Activated naive CD4-positive, alpha-beta T cell treated with anti-CD3 and anti-CD28 coated beads for 36 hours (primary cell): ENCODE data around the gene SLFN14. TPM values are rescaled to one million over a fixed set of nuclear protein-coding genes. Genes with fewer than 3 reads are reported as not detected.

ENCODE experiments used
- CTCF ChIA-PET: fragments of 350-600 bp; sonication (Branson Sonifier 250); formaldehyde crosslinking; loops from one replicate; lab custom pipeline; 2021; ENCODE audit warnings: antibody characterized with exemption; lab: Charles Lee
- DNase-seq: peaks from one replicate; pipeline ENCODE4 v3.0.0-alpha.2; 2020
- H3K27ac Mint-ChIP-seq: one replicate; pipeline ENCODE4 v1.8.0; 2021; ENCODE audit warnings: mild to moderate bottlenecking, mixed read lengths
- H3K27me3 Mint-ChIP-seq: one replicate; pipeline ENCODE4 v1.8.0; 2021; ENCODE audit warnings: low read depth, mixed read lengths
- H3K36me3 Mint-ChIP-seq: one replicate; pipeline ENCODE4 v1.8.0; 2021; ENCODE audit warnings: low read depth, mixed read lengths
- H3K4me1 Mint-ChIP-seq: one replicate; pipeline ENCODE4 v1.8.0; 2021; ENCODE audit warnings: low read depth, mixed read lengths
- H3K4me3 Mint-ChIP-seq: one replicate; pipeline ENCODE4 v1.8.0; 2021; ENCODE audit warnings: mild to moderate bottlenecking, moderate library complexity, mixed read lengths
- H3K9me3 Mint-ChIP-seq: one replicate; pipeline ENCODE4 v1.8.0; 2021; ENCODE audit warnings: mixed read lengths
- intact Hi-C: fragments of 100-400 bp; cut with micrococcal nuclease; formaldehyde crosslinking; loops from one replicate; pipeline ENCODE4 v1.15.1; 2023
- total RNA-seq, 2 experiments: library from RNA; stranded (reverse); gene quantifications; one replicate each; pipeline ENCODE4 v1.2.3, GENCODE V29; 2021

Gene SLFN14
- total RNA-seq, 2 experiments from 2014 or later = not detected

- DNase-seq = no peak
- intact Hi-C loops = no loop called here
- no peak overlapping the region for H3K27ac Mint-ChIP-seq
- H3K9me3 Mint-ChIP-seq = no peaks in the 10 kb centered on the region
- no peaks in the 10 kb centered on the region for H3K27me3 Mint-ChIP-seq
- H3K4me3 Mint-ChIP-seq = no peak overlapping the region
- H3K36me3 Mint-ChIP-seq = no peaks in the 10 kb centered on the region
- CTCF ChIA-PET = interaction anchor here (0.7 to 0.9 kb wide), 3 partner anchors 159 to 245 kb away, joined by 3 to 4 read pairs (median 4); no protein-coding TSS in a partner anchor
- peaks cover 3% of the 10 kb centered on the region for H3K4me1 Mint-ChIP-seq
These were observed 3.3 kb downstream of the SLFN14 start for GRCh38 chr17:35557353-35557752.

GRCh38 chr17:35555691-35556090, 4.9 kb downstream of the SLFN14 start:
- H3K36me3 Mint-ChIP-seq = no peaks in the 10 kb centered on the region
- no peak overlapping the region for H3K4me3 Mint-ChIP-seq
- H3K27ac Mint-ChIP-seq = no peak overlapping the region
- H3K9me3 Mint-ChIP-seq = no peaks in the 10 kb centered on the region
- peaks cover 1% of the 10 kb centered on the region for H3K4me1 Mint-ChIP-seq
- DNase-seq = peak; percentile 39
- intact Hi-C loops = loop anchor here (2.0 kb wide), 1 partner anchor 191 kb away; no protein-coding TSS in a partner anchor
- CTCF ChIA-PET = interaction anchor here (1.0 kb wide), 1 partner anchor 192 kb away, joined by 3 read pairs; no protein-coding TSS in a partner anchor
- no peaks in the 10 kb centered on the region for H3K27me3 Mint-ChIP-seq

- H3K36me3 Mint-ChIP-seq = no peaks in the 10 kb centered on the region
- no peaks in the 10 kb centered on the region for H3K4me1 Mint-ChIP-seq
- intact Hi-C loops = loop anchor here (2.0 kb wide), 1 partner anchor 192 kb away; no protein-coding TSS in a partner anchor
- DNase-seq = peak; percentile 26
- H3K27ac Mint-ChIP-seq = no peak overlapping the region
- CTCF ChIA-PET = interaction anchor here (1.1 kb wide), 1 partner anchor 12 kb away, joined by 5 read pairs; no protein-coding TSS in a partner anchor
- no peak overlapping the region for H3K4me3 Mint-ChIP-seq
- H3K9me3 Mint-ChIP-seq = no peaks in the 10 kb centered on the region
- H3K27me3 Mint-ChIP-seq = no peaks in the 10 kb centered on the region
These were observed 6.0 kb downstream of the SLFN14 start for GRCh38 chr17:35554668-35555067.

GRCh38 chr17:35553310-35553709, 7.3 kb downstream of the SLFN14 start:
- H3K27me3 Mint-ChIP-seq = no peaks in the 10 kb centered on the region
- CTCF ChIA-PET = no interaction called here
- H3K4me1 Mint-ChIP-seq = peaks cover 8% of the 10 kb centered on the region
- H3K4me3 Mint-ChIP-seq = no peak overlapping the region
- H3K9me3 Mint-ChIP-seq = no peaks in the 10 kb centered on the region
- intact Hi-C loops = no loop called here
- DNase-seq = no peak
- H3K27ac Mint-ChIP-seq = no peak overlapping the region
- H3K36me3 Mint-ChIP-seq = no peaks in the 10 kb centered on the region

- intact Hi-C loops = no loop called here
- Mint-ChIP-seq H3K36me3 (no peaks in the 10 kb centered on the region), H3K4me3 (no peak overlapping the region), H3K4me1 (peaks cover 26% of the 10 kb centered on the region), H3K27ac (no peak overlapping the region), H3K9me3 (no peaks in the 10 kb centered on the region), H3K27me3 (no peaks in the 10 kb centered on the region)
- CTCF ChIA-PET = no interaction called here
- no peak for DNase-seq
These were observed 11.6 kb downstream of the SLFN14 start for GRCh38 chr17:35548978-35549377.

GRCh38 chr17:35548208-35548810, 12.3 kb downstream of the SLFN14 start:
- Mint-ChIP-seq H3K4me3 (no peak overlapping the region), H3K27ac (no peak overlapping the region), H3K27me3 (no peaks in the 10 kb centered on the region), H3K9me3 (no peaks in the 10 kb centered on the region), H3K4me1 (peaks cover 29% of the 10 kb centered on the region), H3K36me3 (no peaks in the 10 kb centered on the region)
- DNase-seq = no peak
- CTCF ChIA-PET = interaction anchor here (0.9 kb wide), 1 partner anchor 9 kb away, joined by 5 read pairs; no protein-coding TSS in a partner anchor
- intact Hi-C loops = no loop called here

- DNase-seq = no peak
- no peak overlapping the region for H3K4me3 Mint-ChIP-seq
- H3K36me3 Mint-ChIP-seq = no peaks in the 10 kb centered on the region
- CTCF ChIA-PET = no interaction called here
- no peaks in the 10 kb centered on the region for H3K27me3 Mint-ChIP-seq
- no peak overlapping the region for H3K27ac Mint-ChIP-seq
- intact Hi-C loops = no loop called here
- peaks cover 35% of the 10 kb centered on the region for H3K4me1 Mint-ChIP-seq
- no peaks in the 10 kb centered on the region for H3K9me3 Mint-ChIP-seq
These were observed 14.1 kb downstream of the SLFN14 start for GRCh38 chr17:35546487-35546886.

GRCh38 chr17:35545150-35545549, 15.5 kb downstream of the SLFN14 start:
- no peaks in the 10 kb centered on the region for H3K36me3 Mint-ChIP-seq
- CTCF ChIA-PET = interaction anchor here (4.1 kb wide), 1 partner anchor 232 kb away, joined by 21 read pairs; no protein-coding TSS in a partner anchor
- DNase-seq = no peak
- no peak overlapping the region for H3K27ac Mint-ChIP-seq
- intact Hi-C loops = no loop called here
- H3K9me3 Mint-ChIP-seq = no peaks in the 10 kb centered on the region
- H3K4me3 Mint-ChIP-seq = no peak overlapping the region
- H3K4me1 Mint-ChIP-seq = peaks cover 39% of the 10 kb centered on the region
- no peaks in the 10 kb centered on the region for H3K27me3 Mint-ChIP-seq

- Mint-ChIP-seq H3K9me3 (no peaks in the 10 kb centered on the region), H3K27ac (no peak overlapping the region), H3K27me3 (no peaks in the 10 kb centered on the region), H3K4me3 (no peak overlapping the region), H3K4me1 (peaks cover 45% of the 10 kb centered on the region), H3K36me3 (no peaks in the 10 kb centered on the region)
- no peak for DNase-seq
- CTCF ChIA-PET = interaction anchor here (4.1 kb wide), 1 partner anchor 231 kb away, joined by 21 read pairs; no protein-coding TSS in a partner anchor
- intact Hi-C loops = no loop called here
These were observed 16.8 kb downstream of the SLFN14 start for GRCh38 chr17:35543856-35544255.

- Mint-ChIP-seq H3K4me1 (peaks cover 49% of the 10 kb centered on the region), H3K27me3 (no peaks in the 10 kb centered on the region), H3K27ac (no peak overlapping the region), H3K9me3 (no peaks in the 10 kb centered on the region), H3K36me3 (no peaks in the 10 kb centered on the region), H3K4me3 (no peak overlapping the region)
- intact Hi-C loops = no loop called here
- DNase-seq = no peak
- CTCF ChIA-PET = interaction anchor here (1.7 to 4.1 kb wide), 3 partner anchors 9 to 230 kb away, joined by 5 to 21 read pairs (median 6); no protein-coding TSS in a partner anchor
These were observed 17.6 kb downstream of the SLFN14 start for GRCh38 chr17:35542990-35543389.

GRCh38 chr17:35541434-35541833, 19.2 kb downstream of the SLFN14 start:
- H3K27me3 Mint-ChIP-seq = no peaks in the 10 kb centered on the region
- peaks cover 49% of the 10 kb centered on the region for H3K4me1 Mint-ChIP-seq
- H3K4me3 Mint-ChIP-seq = peak overlapping the region; percentile 56
- CTCF ChIA-PET = interaction anchor here (0.7 to 4.1 kb wide), 6 partner anchors 7 to 229 kb away, joined by 3 to 21 read pairs (median 4); no protein-coding TSS in a partner anchor
- H3K27ac Mint-ChIP-seq = peak overlapping the region; percentile 98
- intact Hi-C loops = no loop called here
- no peak for DNase-seq
- H3K9me3 Mint-ChIP-seq = no peaks in the 10 kb centered on the region
- H3K36me3 Mint-ChIP-seq = peaks cover 10% of the 10 kb centered on the region

- Mint-ChIP-seq H3K27me3 (no peaks in the 10 kb centered on the region), H3K4me3 (peak overlapping the region; percentile 82), H3K27ac (peak overlapping the region; percentile 98), H3K36me3 (peaks cover 14% of the 10 kb centered on the region), H3K9me3 (no peaks in the 10 kb centered on the region), H3K4me1 (peaks cover 48% of the 10 kb centered on the region)
- peak; percentile 57 for DNase-seq
- CTCF ChIA-PET = interaction anchor here (0.7 to 2.1 kb wide), 3 partner anchors 7 to 225 kb away, joined by 3 to 6 read pairs (median 3); no protein-coding TSS in a partner anchor
- intact Hi-C loops = no loop called here
These were observed 19.8 kb downstream of the SLFN14 start for GRCh38 chr17:35540589-35541404.
